GM19328 (cell line): ENCODE data around the gene SAP30.

ENCODE experiments used
- ATAC-seq: cut with Tn5 transposase; IDR thresholded peaks from one replicate; pipeline ENCODE4 v1.9.1; 2021; ENCODE audit warnings: mild to moderate bottlenecking, moderate library complexity; ENCODE audit not compliant: unreplicated experiment

Gene SAP30

GRCh38 chr4:173370477-173371291 is at the start of gene SAP30:
TSS of gene SAP30 (plus strand) at chr4:173370954. CDS start at chr4:173371183, 229 bp downstream.
- peak; percentile 69 for ATAC-seq

DNA sequence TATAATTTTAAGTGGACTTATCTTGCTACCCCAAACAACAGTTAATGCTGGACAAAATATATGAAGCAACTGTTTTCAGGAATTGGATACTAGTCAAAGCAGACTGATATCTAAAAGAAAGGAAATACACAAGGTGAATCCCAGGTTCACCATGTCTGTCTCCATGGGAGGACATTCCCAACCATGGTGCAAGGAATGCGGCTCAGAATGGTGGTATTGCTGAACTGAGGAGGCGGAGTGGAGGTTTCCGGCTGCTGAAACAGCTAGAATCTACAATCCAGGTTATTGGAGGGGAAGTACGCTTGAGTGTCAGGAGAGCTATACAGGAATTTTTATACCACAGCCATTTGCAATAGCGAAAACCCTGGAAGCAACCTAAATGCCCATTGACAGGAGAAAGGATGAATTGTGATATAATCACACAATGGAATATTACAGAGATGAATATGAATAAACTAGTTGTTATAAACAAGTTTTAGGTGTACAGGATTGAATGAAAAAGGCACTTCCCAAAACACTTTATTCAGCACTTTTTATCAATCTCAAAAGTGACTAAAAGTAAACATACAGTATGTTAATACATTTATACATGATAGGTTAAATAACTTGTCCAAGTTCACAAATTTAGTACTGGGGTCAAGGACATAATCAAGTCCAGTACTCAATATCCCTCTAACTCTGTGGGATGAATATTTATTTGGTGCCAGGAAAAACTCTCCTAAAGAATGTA is 45.6 kb upstream of the SAP30 start:
- ATAC-seq, result no peak

DNA sequence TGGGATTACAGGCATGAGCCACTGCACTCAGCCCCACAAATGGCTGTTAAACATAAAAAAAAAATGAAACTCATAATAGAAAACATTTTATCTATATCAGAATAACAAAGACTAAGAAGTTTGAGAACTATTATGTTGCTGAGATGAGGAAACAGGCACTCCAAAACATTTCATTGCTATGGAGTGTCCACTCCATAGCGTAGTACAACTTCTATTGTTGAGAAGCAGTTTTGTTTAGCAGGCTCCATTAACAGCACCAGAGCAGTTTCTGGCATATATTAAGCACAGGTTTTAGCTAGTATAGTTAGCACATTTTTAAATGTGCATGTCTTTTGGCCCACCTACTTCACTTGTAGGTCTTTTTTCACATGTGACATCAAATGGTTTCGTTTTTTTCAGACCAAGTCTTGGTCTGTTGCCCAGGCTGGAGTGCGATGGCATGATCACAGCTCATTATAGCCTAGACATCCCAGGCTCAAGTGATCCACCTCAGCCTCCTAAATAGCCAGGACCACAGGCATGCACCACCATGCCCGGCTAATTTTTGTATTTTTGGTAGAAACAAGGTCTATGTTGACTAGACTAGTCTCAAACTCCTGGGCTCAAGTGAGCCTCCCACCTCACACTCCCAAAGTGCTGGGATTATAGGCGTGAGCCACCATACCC is 42.4 kb upstream of the SAP30 start:
- ATAC-seq, result no peak

- no peak for ATAC-seq
These were observed 40.2 kb upstream of the SAP30 start for GRCh38 chr4:173330590-173330989.

DNA sequence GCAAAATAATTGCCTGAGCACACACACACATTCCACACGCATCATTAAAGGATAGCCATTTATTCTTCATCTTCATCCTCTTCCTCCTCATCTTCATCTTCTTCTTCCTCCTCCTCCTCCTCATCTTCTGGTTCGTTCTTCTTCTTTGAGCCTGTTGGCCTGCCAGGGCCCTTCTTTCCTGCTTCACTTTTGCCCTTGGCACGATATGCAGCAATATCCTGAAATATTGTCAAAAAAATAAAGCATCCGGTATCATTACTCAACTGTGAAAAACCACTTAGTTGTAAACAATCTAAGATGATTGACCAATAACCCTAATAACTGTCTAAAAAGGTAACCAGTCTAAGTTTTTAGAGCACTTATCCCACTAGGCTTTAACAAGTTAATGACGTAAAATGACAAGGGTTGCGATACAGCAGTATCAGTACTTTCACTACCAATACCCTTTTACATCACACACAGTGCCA is 38.7 kb upstream of the SAP30 start:
- no peak for ATAC-seq

- no peak for ATAC-seq
These were observed 37.6 kb upstream of the SAP30 start for GRCh38 chr4:173332963-173333657.

GRCh38 chr4:173333658-173334084 is 37.1 kb upstream of the SAP30 start:
- ATAC-seq, result no peak

GRCh38 chr4:173334085-173334890 is 36.5 kb upstream of the SAP30 start, which contains the start of gene HMGB2:
TSS of gene HMGB2 (minus strand) at chr4:173334358. CDS start at chr4:173333649, 709 bp downstream.
- ATAC-seq, result peak; percentile 94

GRCh38 chr4:173334891-173335752 is 35.6 kb upstream of the SAP30 start:
- peak; percentile 27 for ATAC-seq

DNA sequence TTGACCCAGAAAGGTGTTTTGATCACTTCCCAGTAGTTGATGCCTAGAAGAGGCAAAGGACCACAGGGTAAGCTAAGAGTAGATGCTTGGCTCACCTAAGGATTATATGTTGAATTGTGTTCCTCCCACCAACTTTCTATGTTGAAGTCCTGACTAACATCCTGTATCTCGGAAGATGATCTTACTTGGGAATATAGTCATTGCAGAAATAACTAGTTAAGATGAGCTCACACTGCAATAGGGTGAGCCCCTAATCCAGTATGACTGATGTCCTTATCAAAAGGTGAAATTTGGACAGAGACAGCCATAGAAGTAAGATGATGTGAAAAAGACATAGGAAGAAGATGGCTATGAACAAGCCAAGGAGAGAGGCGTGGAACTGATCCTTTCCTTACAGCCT is 33.3 kb upstream of the SAP30 start:
- no peak for ATAC-seq

DNA sequence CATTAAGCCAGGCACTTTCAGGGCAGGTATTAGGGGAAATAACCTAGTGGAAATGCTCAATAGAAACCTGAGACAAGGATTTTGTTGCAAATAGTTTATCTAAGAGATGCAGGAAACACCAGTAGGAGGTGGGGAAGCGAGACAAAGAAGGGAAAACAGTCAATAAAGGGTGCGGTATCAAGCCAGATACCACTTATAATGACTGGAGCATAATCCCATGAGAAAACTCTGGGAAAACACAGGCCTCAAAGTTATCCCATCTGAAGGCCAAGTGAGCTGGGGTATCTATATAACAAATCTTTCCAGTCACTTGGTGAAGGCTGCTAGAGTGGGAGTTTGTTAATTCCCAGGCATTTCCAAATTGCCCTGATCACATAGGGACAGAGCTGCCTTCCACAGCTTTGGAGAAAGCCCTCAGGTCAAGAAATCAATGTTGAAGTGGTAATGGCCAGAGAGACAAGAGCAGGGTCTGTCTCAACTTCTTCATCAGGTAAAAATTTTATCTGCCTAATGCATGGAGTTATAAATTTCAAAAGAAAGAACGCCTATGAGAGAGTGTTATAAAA is 26.8 kb upstream of the SAP30 start:
- ATAC-seq, result no peak

DNA sequence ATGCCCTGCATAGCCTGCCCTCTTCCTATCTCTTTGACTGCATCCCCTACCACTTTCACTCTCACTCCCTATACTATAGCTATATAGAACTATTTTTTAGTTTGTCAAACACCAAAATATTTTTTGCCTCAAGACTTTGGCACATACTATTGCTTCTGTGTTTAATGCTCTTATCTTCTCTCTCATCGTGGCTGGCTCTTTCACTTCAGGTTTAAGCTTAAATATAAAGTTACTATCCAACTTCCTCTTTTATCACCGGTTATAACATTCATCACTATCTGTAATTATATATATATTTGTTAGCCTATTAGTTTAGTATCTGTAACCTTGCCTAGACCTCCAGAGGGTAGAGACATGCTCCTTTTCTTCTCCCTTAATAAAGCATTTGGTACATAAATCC is 25.1 kb upstream of the SAP30 start:
- no peak for ATAC-seq

GRCh38 chr4:173346074-173346473 is 24.7 kb upstream of the SAP30 start:
- no peak for ATAC-seq

- no peak for ATAC-seq
These were observed 23.3 kb upstream of the SAP30 start for GRCh38 chr4:173347467-173347866.

- no peak for ATAC-seq
These were observed 12.8 kb upstream of the SAP30 start for GRCh38 chr4:173357939-173358338.

DNA sequence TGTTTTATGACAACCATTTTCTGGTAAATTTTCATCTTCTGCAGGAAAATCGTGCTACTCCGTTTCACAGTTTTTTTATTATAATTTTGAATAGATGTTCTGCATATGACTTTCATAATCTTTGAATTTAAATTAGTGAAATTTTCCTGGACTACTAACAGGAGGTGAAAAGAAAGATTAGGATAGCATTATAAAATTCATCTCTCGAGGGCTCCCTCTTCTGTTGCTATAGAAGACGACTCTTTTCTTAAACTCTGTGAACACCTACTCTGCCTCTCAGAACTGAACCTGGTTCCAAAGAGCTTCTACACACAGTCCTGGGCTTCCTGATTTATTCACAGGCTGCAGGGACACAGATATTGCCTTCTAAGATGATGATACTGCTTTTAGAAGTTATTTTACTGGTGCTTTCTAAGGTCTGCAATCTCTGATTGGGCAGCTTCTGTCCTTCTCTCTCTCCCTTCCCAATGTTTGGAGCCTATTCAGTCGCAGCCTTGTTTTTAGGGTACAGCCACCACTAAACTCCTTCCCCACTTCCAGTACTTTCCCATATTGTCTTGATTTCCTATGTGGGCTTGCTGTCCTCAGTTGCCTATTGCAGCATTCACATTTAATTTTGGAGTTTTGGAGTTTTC is 10.1 kb upstream of the SAP30 start:
- no peak for ATAC-seq

GRCh38 chr4:173362666-173363065 is 8.1 kb upstream of the SAP30 start:
- no peak for ATAC-seq

DNA sequence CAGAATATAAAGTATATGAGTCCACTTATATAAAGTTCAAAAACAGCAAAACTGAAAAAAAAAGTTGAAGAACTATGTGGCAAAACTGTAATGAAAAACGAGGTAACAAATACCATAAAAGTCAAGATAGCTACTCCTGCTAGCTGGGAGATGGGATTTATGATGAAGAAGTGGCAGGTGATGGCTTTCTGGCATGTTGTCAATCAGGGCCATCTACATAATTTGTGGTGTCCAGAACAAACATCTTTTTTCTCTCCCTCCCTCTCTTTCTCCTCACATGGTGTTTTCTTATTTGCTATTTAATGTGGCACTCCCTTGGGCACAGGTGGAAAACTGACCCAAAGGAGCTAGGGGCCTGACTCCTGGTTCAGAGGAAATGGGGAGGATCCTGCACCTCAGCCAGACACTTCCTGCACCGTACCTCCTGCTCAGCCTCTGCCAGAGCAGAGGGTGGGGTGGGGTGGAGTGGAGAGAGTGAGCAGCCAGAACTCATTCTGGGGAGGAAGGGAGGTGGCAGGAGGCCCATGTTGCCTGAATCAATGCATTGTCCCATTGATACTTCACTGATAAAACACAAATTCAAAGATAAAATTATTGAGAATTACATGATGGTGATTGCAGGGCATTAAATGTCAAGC is 5.3 kb upstream of the SAP30 start:
- ATAC-seq, result no peak
